ENCODE measurements around the gene TAF3.
"Not testable (repeated sequence)": the region's sequence is repeated elsewhere in the genome, so short reads cannot be mapped to it uniquely, and the experiment has no call there.

The TAF3 gene

DNA sequence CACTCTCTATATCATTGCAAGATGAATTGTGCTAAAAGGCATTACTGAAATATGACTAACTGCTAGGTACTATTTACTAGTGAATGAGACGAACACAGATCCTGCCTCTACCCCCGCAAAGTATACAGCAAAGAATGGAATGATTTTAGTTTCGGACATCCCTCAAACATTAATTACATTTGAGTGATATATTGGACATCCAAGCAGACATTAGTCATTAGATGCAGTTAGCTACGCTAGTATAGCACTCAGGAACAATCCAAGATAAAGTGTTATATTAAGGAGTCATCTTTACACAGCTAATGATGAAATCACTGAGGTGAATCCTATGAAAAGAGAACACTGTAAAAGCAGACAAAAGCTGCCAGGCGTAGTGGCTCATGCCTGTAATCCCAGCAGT, 7.3 kb upstream of the TAF3 start:
- no peak for DNase-seq

DNA sequence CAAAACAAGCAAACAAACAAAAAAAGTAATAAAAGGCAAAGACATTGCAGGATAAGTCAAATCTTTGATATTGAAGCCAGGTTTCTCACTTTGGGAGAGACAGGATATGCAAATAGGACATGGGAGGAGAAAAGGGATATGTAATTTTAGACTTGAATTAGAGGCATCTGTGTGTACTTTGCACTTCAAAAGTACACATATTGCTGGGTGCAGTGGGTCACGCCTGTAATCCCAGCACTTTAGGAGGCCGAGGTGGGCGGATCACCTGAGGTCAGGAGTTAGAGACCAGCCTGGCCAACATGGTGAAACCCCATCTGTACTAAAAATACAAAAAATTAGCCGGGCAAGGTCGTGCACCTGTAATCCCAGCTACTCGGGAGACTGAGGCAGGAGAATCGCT, 6.6 kb upstream of the TAF3 start:
- DNase-seq = not testable (repeated sequence)

DNA sequence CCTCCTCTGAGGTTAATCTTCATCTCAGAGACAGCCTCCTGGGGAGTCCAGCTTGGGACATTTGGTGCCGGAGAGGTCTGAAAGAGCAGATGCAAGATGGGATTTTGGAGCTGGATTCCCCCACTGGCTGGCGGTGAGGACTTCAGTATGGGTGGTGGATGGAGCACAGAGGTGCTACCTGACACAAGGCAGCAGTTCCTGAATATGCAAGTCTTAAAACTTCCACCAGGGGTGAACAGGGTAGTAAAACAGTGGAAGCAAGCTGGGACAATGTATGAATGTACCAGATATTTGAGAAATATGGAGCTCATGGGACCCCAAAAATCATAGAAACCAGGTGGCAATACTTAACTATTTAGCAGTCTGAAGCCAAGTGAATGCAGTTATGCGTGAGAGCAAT, 4.8 kb upstream of the TAF3 start:
- no peak for DNase-seq

DNA sequence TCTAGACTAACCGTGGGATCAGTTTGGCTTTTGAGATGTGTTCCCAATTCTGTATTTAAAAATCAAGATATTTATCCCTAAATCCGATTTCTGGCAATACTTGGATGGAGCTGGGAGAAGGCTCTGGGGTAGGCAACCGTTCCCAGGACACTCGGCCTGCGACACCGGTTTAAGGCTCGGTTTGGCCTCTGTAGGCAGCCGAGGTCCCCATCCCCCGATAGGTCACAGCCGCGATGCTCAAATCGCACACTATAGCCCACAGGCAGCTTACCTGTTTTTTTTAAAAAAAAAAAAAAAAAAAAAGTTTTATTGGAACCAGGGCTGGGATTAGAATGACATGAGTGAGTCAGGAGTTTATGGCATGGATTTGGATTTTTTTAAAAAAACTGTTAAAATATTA, 729 bp upstream of the TAF3 start:
- no peak for DNase-seq

DNA sequence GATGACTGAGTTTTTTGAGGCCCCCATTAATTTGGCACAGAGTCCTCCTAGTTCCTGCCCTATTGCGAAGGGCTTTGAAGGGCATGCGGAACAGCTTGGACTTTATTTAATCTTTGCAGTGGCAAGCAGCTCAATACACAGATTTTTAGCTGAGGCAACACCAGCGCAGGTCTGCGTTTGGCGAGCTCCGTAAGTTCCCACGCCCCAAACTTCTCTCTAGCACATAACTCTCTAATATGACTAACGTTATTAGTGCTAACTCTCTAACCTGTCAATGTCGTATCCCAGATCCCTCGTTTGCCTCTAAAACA, 366 bp upstream of the TAF3 start:
- DNase-seq = no peak

DNA sequence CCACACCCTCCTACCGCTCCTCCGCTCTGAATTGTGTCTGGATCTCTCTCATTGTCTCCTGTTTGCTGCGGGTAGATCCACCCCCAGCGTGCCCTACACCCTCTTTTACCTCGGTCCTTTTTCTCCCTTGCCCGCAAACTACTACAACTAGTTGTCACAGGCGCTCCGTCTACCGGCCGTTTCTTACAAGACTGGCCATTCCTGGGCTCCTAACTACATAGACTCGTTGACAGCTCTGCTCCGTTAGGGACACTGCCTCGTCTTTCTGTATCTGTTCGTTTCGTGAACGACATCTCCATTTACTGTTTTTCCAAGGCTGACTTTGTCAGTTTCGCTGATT, 786 bp downstream of the TAF3 start:
- DNase-seq = peak in 1 of 2 experiments; percentile 52

DNA sequence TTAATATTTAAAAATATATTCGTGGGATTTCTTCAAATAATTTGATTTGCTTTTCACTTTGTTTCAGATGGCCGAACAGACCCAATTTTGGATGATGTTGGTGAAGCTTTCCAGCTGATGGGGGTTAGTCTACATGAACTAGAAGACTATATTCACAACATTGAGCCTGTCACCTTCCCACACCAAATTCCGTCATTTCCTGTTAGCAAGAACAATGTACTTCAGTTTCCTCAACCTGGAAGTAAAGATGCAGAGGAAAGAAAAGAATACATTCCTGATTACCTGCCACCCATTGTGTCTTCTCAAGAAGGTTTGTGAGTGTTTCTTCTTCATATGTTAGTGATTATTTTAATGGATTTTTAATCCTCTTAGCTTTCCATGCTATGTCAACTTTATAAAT, 5.9 kb downstream of the TAF3 start:
- no peak for DNase-seq

DNA sequence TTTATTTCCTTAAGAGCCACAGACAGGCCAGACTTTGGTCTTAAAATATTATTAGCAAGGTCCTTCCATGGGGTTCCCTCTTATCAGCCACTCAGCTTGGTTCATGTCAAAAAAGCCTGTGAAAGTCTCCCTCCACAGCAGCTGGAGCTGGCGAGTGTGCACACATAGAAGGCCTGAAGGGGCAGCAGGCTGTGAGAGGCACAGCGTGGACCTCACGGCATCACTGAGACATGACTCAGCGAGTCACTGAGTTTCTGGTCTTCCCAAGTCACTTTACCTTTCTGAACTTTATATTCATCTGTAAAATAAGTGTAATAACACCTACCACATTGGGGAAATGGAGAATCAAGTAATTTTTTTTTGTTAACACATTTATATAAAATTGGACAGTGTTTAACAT, 8.7 kb downstream of the TAF3 start:
- peak in 1 of 2 experiments; percentile 26 for DNase-seq

DNA sequence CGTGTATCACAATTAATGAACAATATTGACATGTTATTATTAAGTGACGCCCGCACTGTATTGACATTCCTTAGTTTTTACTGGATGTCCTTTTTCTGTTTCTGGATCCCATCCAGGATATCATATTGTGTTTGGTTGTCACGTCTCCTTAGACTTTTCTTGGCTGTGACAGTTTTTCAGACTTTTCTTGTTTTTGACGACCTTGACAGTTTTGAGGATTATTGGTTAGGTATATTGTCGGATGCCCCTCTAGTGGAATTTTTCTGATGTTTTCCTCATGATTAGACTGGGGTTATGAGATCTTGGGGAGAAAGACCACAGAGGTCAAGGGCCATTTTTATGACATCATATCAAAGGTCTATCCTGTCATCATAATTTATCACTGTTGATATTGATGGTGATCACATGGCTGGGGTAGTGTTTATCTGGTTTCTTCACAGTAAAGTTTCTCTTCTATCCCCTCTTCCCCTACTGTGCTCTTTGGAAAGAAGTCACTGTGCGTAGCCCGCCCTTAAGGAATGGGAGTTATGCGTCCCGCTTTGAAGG, 11.1 kb downstream of the TAF3 start:
- no peak for DNase-seq

DNA sequence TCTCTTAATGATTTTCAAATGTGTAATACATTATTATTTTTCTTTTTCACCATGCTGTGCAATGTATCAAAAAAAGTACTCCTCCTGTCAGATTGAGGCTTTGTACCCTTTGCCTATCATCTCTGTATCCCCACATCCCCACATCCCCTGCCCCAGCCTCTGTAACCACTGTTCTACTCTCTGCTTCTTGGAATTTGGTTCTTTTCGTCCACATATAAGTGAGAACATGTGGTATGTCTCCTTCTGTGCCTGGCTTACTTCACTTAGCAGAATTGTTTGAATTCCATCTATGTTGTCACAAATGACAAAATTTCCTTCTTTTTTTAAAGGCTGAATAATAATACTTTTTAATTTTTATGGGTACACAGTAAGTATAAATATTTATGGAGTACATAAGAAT, 13.8 kb downstream of the TAF3 start:
- no peak for DNase-seq

DNA sequence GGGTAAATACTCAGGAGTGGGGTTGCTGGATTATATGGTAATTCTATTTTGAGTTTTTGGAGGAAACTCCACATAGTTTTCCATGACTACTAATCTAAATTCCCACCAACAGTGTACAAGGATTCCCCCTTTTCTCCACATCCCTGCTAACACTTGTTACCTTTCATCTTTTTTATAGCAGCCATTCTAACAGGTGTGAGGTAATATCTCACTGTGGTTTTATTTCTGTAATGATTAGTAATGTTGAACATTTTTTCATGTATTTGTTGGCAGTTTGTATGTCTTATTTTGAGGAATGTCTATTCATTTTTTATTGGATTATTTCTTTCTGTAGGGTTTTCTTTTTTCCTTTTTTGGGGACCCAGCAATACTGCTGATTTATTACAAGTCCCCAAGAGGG, 14.9 kb downstream of the TAF3 start:
- no peak for DNase-seq

DNA sequence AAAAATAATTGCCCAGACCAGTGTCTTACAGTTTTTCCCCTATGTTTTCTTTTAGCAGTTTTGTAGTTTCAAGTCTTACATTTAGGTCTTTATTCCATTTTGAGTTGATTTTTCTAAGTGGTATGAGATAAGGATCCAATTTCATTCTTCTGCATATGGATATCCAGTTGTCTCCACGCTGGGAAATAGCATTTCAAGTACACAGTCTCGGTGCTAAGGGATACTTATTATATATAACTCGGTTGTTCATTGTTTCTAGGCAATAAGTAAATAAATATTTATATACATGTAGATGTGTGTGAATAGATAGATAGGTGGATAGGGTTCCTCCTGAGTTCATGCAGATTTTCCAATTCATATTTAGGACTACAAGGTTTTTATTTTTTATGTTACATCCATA, 16.0 kb downstream of the TAF3 start:
- no peak for DNase-seq

DNA sequence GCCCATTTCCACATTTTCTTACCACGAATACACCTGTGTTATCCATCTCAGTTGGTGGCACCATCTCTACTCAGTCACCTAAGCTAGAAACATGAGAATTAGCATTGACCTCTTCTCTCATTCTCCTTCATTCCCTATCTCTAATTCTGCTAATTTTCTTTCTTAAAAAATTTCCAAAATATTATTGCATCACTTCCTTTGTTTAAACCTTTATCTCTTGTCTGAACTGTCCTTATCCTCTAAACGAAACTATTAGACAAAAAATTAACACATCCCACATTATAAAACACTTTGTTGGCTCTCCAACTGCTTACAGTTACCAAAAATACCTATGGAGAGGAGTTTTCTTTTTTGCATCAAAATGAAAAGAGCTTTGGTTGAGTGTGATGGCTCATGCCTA, 18.3 kb downstream of the TAF3 start:
- no peak for DNase-seq

DNA sequence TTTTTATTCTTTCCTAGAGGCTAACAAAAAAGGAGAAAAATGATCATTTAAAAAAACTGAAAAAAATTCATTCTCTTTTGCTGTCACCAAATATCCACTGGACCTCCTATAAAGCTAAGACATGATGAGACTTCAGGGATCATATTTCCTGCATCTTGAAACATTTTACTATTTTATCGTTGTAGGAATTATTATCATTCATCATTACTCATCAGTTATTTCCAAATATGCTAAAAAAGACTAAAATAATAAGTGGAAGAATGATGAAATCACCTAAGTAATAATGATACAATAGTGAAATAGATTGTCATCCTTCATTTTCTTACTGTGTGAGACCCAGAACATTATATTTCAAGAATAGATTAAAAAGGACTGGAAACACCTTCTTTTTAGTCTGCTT, 28.3 kb downstream of the TAF3 start:
- DNase-seq = no peak

DNA sequence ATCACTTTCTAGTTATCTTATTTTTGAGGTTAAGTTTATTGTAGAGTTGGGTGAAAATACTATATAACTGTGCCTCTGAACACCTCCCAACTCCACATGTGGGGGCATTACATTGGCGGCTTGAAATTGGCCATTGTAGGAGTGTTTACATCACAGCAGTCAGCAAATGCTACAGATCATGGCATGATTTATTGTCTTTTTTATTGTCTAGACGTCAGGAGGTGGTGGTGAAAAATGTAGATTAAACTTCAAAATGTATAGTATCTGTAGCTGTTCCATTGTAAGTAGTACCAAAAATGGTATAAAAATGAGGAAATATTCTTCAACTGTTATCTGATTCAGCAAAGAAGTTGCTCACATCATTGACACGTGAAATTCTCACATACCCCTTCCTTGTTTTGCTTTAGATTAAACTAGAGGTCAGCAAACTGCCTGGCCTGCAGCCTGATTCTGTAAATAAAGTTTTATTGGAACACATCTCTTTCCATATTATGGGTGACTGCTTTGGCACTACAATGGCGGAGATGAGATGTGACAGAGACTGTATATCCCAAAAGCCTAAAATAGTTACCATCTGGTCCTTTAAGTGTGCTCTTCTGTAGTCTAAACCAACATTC, 35.0 kb downstream of the TAF3 start:
- no peak for DNase-seq

DNA sequence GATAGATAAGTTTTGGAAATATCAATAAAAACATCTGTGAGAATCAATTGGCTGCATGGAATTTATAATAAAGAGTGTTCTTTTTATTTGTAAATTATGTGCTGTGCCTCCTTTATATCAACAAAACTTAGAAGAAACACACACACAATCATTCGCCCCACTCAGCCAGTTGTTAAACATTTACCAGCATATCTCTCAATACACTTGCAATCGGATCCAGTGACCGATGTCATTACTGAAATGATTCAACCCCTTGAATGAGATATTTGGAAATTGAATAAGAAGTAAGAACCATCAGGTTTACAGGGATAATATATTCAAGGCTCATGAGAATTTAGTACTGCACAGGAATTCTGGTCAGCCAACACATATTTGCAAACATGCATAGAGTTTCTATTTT, 35.6 kb downstream of the TAF3 start:
- no peak for DNase-seq

DNA sequence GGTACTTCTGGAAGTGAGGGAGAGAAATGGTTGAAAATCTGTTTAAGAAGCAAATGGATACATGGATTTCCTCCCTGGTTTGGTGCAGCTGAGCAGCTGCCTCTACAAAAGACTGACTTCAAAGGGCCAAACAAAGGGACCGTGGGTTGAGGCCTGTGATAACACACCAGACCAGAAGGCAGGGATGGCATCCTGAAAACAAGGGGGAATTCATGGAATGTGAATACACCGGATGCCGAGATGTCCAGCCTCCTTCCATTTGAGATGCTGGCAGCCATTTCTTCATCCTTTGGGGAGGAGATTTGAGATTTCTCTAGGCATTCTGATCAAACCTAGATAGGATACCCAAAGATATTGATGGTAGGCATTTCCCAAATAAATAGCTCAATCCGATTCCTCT, 36.9 kb downstream of the TAF3 start:
- DNase-seq = no peak

DNA sequence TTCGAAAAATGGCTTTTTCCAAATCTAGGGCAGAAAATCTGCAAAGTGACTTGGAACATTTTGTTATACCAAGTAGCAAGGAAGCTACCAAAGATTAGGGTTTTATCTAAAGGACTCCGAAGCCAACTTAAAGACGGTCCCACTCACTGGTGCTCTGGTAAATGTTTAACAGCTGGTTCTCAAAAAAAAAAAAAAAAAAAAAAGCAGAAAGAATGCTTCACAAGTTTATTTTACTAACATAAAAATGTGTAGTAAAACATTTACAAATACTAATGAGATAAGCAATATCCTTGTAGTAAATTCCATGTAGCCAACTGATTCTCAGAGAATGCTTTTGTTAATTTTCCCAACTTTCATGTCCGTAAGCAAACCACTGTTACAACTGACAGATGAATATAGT, 38.4 kb downstream of the TAF3 start:
- no peak for DNase-seq

DNA sequence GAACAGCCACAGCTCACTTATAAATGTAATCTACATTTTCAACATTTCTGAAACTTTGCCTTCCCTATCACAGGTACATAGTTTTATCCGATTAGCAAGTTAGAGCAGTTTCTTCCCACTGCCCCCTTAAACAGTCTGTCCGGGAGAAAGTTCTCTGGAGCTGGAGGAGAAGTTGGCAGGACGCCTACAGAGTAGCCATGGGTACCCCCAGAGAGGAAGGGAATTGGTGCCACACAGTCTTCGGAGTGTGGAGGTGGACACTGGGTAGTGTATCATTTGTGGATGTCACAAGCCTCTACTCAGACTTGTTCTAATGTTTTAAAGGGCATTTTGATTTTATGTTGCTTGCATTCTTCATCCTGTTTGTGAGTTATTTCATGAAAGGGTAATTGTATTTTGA, 39.0 kb downstream of the TAF3 start:
- no peak for DNase-seq

DNA sequence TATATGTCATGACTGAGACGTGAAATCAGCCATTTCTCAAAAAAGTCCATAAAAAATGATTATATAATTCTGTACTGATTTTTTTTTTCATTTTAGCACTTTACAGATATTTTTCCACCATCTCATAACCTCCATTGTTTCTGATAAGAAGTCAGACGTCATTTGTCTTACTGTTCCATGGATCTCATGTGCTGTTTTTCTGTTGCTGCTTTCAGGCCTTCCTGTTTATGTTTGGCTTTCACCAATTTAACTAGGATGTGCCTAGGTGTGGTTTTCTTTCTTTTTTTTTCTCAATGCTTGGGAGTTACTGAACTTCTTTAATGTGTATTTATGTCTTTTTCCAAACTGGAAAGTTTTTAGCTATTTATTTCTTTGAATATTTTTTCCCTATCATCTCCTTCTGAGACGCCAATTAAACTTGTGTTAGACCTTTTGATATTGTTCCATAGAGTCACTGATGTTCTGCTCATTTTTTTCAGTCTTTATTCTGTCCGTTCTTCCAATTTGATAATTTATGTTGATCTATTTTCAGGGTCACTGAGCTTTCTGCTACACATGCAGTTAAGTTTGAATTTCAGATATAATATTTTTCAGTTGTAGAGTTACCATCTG, 43.3 kb downstream of the TAF3 start:
- DNase-seq = no peak

DNA sequence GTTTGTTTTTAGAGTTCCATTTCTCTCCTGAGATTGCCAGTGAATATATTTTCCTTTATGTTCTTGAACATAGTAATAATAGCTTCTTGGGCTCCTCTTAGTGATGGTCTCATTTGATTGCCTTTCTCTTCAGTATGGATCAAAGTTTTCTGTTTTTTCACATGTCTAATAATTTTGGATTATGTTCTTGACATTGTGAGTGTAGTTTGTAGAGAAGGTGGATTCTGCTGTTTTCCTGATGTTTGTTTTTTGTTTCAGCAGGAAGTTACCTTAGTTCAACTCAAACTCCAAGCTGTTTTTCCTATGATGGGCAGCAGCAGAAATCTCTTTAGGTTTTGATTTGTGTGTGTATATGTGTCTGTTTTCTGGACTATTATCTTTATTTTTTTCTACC, 43.8 kb downstream of the TAF3 start:
- DNase-seq = no peak

DNA sequence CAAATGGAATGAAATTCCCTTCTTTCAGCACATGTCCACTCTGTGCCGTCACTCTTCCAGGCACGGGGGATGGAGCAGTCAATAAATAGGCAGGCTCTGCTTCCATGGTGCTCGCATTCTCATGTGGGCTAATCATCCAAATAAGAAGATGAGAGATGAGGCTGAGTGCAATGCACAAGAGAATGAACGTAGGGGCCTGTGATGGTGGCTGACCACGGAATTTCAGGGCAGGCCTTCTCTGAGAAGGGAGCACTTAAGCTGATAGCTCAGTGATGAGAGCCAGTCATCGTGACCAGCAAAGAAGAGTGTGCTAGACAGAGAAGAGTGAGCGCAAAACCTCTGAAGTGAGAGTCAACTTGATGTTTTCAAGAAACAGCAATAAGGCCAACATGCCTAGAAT, 47.9 kb downstream of the TAF3 start:
- DNase-seq = no peak

DNA sequence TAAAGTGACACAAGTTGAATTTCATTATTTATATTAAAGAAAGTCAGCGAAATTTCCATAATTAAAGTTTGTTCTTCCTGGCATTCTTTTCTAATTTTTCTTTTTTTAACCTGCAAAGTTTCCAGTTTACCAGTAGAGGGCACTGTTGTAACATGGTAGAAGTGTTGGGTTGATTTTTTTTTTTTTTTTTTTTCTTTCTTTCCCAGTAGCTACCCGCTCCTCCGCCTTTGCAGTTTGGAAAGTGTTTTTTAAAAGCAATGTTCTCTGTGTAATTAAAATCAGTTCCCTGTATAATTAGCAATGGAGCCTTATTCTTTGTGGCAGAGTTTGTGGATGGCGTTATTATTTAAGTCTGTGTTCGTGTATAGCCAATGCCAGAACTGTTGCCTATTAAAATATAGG, 53.7 kb downstream of the TAF3 start:
- no peak for DNase-seq

DNA sequence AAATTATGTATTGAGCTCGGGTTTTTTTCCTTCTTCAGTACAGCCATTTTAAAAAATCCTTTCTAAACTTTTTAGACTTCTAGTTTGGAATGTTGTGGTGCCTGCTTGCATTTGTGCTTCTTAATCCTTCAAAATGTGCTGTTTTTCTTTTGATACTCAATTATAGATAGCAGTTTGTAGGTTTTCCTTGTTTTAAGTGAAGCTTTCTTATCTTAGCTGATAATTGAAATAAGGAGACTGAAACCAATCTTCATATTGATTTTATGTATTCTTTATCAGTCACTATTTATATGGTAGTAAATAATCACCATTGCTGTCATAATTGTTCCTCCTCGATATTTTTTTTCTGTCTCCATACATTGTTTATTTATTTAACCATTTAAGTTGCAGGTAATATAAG, 56.6 kb downstream of the TAF3 start:
- no peak for DNase-seq

DNA sequence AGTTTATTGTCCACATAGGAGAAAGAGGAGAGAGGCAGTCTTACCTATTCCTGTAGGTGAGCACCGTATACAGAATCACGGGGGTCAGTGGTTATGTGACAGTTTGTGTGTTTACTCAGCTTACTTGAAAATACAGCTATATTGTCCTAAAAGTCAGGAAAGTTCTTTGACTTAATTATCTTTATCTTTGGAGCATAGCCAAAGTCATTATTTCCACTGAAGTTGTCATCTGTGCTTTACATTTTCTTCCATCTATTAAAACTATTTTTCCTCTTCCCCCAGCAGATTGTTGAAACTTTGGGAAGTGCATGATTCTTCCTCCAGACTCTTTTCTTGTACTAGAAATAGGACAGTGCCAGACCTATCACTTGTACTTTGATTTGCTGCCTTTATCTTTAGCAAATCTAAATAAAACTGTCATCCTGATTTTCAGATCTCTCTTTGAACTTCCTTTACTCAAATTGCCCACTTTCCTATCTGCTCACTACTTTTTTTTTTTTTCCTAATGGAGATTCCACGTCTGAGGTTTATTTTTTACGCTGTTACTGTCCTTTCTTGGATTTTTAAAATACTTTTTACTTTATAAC, 58.3 kb downstream of the TAF3 start:
- DNase-seq = no peak
